ENCODE data around the gene CNPPD1. TPM values are rescaled to one million over a fixed set of nuclear protein-coding genes. Genes with fewer than 3 reads are reported as not detected.

CNPPD1 gene
- total RNA-seq, 6 experiments from 2014 or later, result 37.9 to 46.2 (median 42.2) TPM

- Mint-ChIP-seq H3K27me3 (ENCODE audit: insufficient read depth) (no peaks in the 10 kb centered on the region; the same call in 1 of the 2 replicates), H3K4me1 (ENCODE audit: low read depth) (peaks cover 31% of the 10 kb centered on the region), H3K36me3 (ENCODE audit: low read depth) (no peaks in the 10 kb centered on the region), H3K27ac (no peak overlapping the region), H3K4me3 (no peak overlapping the region), H3K9me3 (no peaks in the 10 kb centered on the region)
- DNase-seq, result no peak
- TF ChIP-seq, protein P1, sequence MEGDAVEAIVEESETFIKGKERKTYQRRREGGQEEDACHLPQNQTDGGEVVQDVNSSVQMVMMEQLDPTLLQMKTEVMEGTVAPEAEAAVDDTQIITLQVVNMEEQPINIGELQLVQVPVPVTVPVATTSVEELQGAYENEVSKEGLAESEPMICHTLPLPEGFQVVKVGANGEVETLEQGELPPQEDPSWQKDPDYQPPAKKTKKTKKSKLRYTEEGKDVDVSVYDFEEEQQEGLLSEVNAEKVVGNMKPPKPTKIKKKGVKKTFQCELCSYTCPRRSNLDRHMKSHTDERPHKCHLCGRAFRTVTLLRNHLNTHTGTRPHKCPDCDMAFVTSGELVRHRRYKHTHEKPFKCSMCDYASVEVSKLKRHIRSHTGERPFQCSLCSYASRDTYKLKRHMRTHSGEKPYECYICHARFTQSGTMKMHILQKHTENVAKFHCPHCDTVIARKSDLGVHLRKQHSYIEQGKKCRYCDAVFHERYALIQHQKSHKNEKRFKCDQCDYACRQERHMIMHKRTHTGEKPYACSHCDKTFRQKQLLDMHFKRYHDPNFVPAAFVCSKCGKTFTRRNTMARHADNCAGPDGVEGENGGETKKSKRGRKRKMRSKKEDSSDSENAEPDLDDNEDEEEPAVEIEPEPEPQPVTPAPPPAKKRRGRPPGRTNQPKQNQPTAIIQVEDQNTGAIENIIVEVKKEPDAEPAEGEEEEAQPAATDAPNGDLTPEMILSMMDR (IDR thresholded peaks at IDR 0.05), result no peak
Measured at GRCh38 chr2:219127037-219127635, 49.6 kb downstream of the CNPPD1 start.

- no peaks in the 10 kb centered on the region; the same call in 1 of the 2 replicates for H3K27me3 Mint-ChIP-seq (ENCODE audit: insufficient read depth)
- no peak for DNase-seq
- H3K4me3 Mint-ChIP-seq, result no peak overlapping the region
- peaks cover 31% of the 10 kb centered on the region for H3K4me1 Mint-ChIP-seq (ENCODE audit: low read depth)
- no peak overlapping the region for H3K27ac Mint-ChIP-seq
- H3K36me3 Mint-ChIP-seq (ENCODE audit: low read depth), result no peaks in the 10 kb centered on the region
- TF ChIP-seq, protein P1 (IDR thresholded peaks at IDR 0.05), result no peak
- no peaks in the 10 kb centered on the region for H3K9me3 Mint-ChIP-seq
Measured at GRCh38 chr2:219126555-219126954, 50.2 kb downstream of the CNPPD1 start.

GRCh38 chr2:219125886-219126270 is 50.8 kb downstream of the CNPPD1 start:
- TF ChIP-seq, protein P1 (IDR thresholded peaks at IDR 0.05), result no peak
- no peaks in the 10 kb centered on the region for H3K36me3 Mint-ChIP-seq (ENCODE audit: low read depth)
- H3K27ac Mint-ChIP-seq, result peak overlapping the region; percentile 63
- H3K27me3 Mint-ChIP-seq (ENCODE audit: insufficient read depth), result no peaks in the 10 kb centered on the region; the same call in 1 of the 2 replicates
- DNase-seq, result no peak
- no peak overlapping the region for H3K4me3 Mint-ChIP-seq
- peaks cover 31% of the 10 kb centered on the region for H3K4me1 Mint-ChIP-seq (ENCODE audit: low read depth)
- no peaks in the 10 kb centered on the region for H3K9me3 Mint-ChIP-seq

DNA sequence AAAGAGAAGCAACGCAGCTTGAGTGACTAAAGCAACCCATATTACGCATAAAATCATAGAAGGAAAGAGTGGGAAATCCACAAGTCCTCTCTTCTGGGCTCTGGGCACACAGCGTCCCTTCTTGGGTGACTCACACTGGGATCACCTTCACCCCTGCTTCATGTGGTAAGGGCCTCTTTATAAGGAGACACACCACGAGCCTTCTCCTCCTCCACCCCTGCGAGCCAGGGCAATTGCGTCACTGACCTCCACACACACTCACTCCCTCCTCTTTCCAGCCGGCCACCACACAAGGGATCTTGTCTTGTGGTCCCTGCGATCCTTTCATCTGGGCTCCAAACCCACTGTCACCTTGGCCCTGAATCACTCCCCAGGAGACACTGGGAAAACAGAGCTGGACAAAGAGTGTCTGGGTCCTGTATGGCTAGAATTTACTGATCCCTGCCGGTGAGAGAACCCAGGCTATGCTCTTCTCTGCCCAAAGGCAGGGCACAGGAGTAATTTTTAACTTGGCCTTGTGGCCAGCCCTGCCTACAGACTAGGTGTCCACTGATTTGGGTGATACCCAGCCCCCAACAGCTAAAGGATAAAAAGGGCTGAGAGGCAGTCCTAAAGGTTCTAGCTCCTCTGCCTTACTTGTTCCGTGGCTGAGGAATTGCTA is 51.4 kb downstream of the CNPPD1 start:
- Mint-ChIP-seq H3K4me3 (peak overlapping the region; percentile 56), H3K36me3 (ENCODE audit: low read depth) (no peaks in the 10 kb centered on the region), H3K9me3 (no peaks in the 10 kb centered on the region), H3K27me3 (ENCODE audit: insufficient read depth) (no peaks in the 10 kb centered on the region; the same call in 1 of the 2 replicates), H3K27ac (peak overlapping the region; percentile 63), H3K4me1 (ENCODE audit: low read depth) (peaks cover 31% of the 10 kb centered on the region)
- TF ChIP-seq, protein P1 (IDR thresholded peaks at IDR 0.05), result no peak
- DNase-seq, result peak; percentile 95

- TF ChIP-seq, protein P1 (IDR thresholded peaks at IDR 0.05), result no peak
- H3K9me3 Mint-ChIP-seq, result no peaks in the 10 kb centered on the region
- H3K27me3 Mint-ChIP-seq (ENCODE audit: insufficient read depth), result no peaks in the 10 kb centered on the region; the same call in 1 of the 2 replicates
- DNase-seq, result peak; percentile 0
- H3K36me3 Mint-ChIP-seq (ENCODE audit: low read depth), result no peaks in the 10 kb centered on the region
- H3K27ac Mint-ChIP-seq, result peak overlapping the region; percentile 63
- H3K4me3 Mint-ChIP-seq, result peak overlapping the region; percentile 56
- peaks cover 31% of the 10 kb centered on the region for H3K4me1 Mint-ChIP-seq (ENCODE audit: low read depth)
Measured at GRCh38 chr2:219124381-219125110, 52.2 kb downstream of the CNPPD1 start.
